GM12872 (cell line): ENCODE data around the gene CALCB.

Experiments used
- TF ChIP-seq, protein P1 (sequence below): IDR thresholded peaks from 3 replicates; pipeline ENCODE4 v1.5.1; 2011; ENCODE audit warnings: low read depth, mild to moderate bottlenecking, low read length, moderate library complexity; ENCODE audit not compliant: insufficient read depth

The CALCB gene

DNA sequence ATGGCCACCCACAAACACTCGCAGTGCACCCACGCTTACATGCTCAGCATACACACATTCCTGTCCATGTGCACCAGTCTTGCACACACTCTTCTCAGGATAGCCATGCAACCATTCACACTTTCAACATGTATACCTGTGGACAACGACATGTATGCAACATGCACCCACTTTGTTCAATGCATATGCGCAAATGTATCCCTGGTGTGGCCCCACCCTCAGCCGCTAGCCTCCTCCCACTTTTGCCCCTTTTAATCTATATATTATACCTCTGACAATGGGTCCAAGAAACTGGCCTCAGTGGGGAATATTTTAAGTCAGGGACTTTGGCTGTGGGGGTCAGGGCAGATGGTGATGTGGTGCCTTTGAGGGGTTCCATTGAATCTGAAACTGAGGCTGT, 42.3 kb downstream of the CALCB start:
- TF ChIP-seq, protein P1, sequence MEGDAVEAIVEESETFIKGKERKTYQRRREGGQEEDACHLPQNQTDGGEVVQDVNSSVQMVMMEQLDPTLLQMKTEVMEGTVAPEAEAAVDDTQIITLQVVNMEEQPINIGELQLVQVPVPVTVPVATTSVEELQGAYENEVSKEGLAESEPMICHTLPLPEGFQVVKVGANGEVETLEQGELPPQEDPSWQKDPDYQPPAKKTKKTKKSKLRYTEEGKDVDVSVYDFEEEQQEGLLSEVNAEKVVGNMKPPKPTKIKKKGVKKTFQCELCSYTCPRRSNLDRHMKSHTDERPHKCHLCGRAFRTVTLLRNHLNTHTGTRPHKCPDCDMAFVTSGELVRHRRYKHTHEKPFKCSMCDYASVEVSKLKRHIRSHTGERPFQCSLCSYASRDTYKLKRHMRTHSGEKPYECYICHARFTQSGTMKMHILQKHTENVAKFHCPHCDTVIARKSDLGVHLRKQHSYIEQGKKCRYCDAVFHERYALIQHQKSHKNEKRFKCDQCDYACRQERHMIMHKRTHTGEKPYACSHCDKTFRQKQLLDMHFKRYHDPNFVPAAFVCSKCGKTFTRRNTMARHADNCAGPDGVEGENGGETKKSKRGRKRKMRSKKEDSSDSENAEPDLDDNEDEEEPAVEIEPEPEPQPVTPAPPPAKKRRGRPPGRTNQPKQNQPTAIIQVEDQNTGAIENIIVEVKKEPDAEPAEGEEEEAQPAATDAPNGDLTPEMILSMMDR: no peak

DNA sequence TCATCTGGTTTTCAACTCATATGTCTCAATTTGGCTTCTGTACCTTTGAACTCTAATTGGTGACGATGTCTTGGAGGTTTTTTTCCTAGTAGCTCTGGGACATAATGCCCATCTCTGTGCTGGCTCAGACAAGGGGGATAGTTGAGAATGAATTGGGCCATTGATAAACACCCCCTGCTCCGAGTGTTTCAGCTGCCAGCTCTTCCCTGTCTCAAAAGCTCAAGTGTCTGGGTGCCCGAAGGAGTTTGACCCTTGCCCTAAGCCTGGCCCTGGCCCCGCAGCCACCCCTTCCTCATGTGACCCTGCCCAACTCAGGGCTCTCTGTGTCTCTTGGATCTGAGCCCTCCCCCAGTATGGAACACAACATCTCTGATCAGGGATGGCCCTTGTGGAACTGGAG, 44.4 kb downstream of the CALCB start:
- TF ChIP-seq, protein P1: no peak

DNA sequence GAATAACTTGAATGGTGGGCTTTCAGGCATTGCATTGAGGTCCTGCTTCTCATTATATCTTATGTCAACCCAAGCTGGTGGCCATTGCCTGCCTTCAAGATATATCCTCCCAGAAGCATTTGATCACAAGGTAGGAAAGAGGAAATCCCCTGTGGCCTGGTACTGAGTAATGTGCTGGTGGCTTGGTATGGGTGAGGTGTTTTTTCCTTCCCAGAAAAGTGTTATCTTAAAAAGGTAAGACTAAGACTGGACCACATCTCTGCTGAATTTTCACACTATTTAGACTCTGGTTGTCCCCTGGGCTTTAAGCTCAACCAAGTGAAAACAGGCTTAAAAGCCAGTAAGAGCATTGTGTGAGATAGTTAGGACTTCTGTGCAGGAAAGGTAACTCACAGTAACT, 45.0 kb downstream of the CALCB start:
- TF ChIP-seq, protein P1: no peak

DNA sequence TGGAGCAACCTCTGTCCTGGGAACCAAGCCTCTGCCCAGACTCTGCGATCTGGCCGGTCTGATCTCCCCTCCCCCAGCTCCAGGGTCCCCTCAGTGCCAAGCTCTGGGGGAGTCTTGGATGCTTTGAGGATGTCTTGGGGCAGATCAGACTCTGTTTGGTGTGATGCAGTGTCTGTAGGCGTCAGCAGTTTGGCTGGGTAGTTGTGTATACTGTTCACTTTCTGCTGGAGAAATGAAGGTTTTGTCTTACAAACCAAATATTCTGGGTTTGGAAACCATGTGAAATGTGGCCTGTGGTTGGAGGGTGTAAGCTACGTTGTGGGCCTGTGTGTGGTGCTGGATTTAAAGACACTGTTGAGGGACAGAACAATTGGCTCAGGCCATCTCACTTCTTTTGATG, 46.0 kb downstream of the CALCB start:
- TF ChIP-seq, protein P1: no peak

DNA sequence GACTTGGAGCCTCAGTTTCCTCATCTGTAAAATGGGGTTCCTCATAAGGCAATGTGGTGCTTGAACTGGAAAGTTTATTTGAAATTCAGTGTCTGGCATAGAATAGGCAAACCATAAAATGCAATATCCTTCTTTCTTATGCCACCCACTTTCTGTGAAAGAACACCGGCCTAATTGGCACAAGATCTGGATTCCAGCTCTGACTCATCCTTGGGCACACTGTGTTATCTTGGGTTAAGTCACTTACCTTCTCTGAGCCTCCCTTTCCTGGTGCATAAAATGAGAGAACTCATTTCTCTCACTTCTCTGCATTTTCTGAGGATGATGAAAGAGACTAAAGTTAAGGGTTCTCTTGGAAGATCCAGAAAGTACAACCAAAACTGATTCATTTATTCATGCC, 46.4 kb downstream of the CALCB start:
- TF ChIP-seq, protein P1: no peak

DNA sequence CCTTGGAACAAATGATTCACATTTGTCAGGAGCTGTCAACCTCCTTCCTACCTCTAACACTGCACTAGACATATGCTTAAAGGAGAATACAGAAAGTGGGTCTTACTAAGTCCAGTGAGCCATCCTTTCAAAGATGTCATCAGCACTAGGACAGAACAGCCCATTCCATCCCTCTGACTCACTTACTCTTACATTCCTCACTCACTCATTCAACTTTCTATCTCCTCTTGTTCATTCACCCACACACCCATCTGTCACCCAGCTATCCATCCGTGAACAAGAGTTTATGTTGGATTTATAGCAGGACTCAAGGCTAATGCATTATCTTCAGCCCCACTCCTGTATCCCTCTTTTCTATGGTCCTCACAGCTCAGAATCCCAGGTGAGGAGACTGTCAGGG, 50.5 kb downstream of the CALCB start:
- TF ChIP-seq, protein P1: no peak

DNA sequence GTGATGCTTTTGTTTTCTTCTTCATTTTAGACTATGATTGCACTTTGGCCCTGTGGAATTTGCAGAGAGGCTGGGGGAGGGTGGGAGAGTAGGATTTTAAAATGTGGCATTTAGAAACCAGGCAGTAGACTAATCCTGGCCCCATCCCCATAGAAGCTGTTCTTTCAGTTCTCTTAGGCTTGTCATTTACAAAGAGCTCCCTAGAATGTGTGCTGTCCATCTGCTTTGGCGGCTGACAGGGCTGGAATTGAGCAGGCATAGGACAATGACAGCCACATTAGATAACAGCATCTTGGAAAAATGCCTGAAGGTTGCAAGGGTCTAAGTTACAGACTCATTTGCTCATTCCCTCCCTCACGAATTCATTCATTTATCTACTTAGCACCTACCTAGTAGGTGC, 51.1 kb downstream of the CALCB start:
- TF ChIP-seq, protein P1: no peak

DNA sequence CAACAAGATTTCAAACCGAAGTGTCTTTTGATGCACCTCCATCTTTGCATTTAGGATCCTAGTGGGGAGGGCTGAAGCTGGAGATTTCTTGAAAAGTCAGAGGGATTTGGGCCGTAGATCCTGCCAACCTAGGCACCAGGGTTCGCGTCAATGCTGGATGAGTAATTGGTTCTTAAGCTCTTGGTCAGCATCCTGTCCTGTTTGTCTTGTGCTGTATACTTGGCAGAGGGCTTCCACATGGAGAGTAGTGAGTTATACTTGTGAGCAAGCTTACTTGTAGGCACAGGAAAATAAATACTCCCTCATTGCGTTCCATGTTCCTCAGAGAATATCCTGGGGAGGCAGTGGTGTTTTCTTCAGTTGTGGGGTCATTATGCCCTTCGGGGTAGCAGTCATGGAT, 53.9 kb downstream of the CALCB start:
- TF ChIP-seq, protein P1: no peak
